ENCODE data around the gene NEDD1. TPM values are rescaled to one million over a fixed set of nuclear protein-coding genes. Genes with fewer than 3 reads are reported as not detected.

NEDD1 gene
- total RNA-seq, 2 donors from 2014 or later = 8.8 to 11.9 TPM

- H3K36me3 ChIP-seq = no peaks in the 10 kb centered on the region
- no peak for DNase-seq (ENCODE audit: low spot score)
- H3K4me3 ChIP-seq = no peak overlapping the region
- no peaks in the 10 kb centered on the region for H3K4me1 ChIP-seq
- TF ChIP-seq, protein P1, sequence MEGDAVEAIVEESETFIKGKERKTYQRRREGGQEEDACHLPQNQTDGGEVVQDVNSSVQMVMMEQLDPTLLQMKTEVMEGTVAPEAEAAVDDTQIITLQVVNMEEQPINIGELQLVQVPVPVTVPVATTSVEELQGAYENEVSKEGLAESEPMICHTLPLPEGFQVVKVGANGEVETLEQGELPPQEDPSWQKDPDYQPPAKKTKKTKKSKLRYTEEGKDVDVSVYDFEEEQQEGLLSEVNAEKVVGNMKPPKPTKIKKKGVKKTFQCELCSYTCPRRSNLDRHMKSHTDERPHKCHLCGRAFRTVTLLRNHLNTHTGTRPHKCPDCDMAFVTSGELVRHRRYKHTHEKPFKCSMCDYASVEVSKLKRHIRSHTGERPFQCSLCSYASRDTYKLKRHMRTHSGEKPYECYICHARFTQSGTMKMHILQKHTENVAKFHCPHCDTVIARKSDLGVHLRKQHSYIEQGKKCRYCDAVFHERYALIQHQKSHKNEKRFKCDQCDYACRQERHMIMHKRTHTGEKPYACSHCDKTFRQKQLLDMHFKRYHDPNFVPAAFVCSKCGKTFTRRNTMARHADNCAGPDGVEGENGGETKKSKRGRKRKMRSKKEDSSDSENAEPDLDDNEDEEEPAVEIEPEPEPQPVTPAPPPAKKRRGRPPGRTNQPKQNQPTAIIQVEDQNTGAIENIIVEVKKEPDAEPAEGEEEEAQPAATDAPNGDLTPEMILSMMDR (IDR thresholded peaks at IDR 0.05) = no peak
- H3K9me3 ChIP-seq = no peaks in the 10 kb centered on the region
- no peak overlapping the region for H3K27ac ChIP-seq
- no peaks in the 10 kb centered on the region for H3K27me3 ChIP-seq
These were observed 40.1 kb upstream of the NEDD1 start for GRCh38 chr12:96866801-96867590.

DNA sequence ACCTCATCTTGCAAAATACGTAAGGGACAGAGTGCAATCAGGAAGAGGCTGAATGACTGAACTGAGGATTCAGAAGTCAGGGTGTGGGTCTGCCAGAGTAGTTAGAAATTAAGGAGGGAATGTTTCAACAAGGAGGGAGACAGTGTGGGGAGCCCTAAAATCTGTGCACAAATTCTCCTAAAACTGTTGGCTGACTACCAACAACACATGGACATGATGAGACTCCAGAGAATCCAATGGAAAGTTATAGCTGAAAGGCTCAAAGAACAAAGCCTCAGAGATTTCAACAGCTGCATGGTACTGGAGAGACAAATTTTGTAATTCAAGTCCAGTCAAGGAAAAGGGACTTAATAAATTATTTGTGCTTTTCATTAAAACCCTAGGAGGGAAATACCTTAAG is 36.1 kb upstream of the NEDD1 start:
- no peak overlapping the region for H3K4me3 ChIP-seq
- no peaks in the 10 kb centered on the region for H3K36me3 ChIP-seq
- DNase-seq (ENCODE audit: low spot score) = no peak
- H3K4me1 ChIP-seq = no peaks in the 10 kb centered on the region
- H3K9me3 ChIP-seq = no peaks in the 10 kb centered on the region
- no peaks in the 10 kb centered on the region for H3K27me3 ChIP-seq
- TF ChIP-seq, protein P1 (IDR thresholded peaks at IDR 0.05) = no peak
- no peak overlapping the region for H3K27ac ChIP-seq

DNA sequence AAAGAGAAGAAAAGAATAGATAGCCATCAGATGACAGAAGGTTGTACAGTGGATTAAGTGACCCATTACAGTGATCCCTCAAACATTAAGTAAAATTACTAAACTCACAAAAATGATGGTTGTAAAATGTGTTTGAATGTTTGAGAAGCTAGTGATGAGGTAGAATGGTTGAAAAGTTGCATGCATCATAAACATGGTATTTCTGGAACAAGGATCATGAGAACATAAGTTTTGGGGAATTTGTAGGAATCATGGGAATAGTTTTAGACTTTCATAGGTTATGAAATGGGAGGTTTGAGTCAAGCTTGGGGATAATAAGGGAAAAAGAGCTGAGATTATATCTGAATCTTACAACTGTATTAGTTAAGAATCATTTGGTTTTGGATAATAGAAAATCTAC is 34.1 kb upstream of the NEDD1 start:
- Histone ChIP-seq H3K27ac (no peak overlapping the region), H3K27me3 (no peaks in the 10 kb centered on the region), H3K36me3 (no peaks in the 10 kb centered on the region), H3K4me3 (no peak overlapping the region), H3K4me1 (no peaks in the 10 kb centered on the region), H3K9me3 (no peaks in the 10 kb centered on the region)
- TF ChIP-seq, protein P1 (IDR thresholded peaks at IDR 0.05) = no peak
- no peak for DNase-seq (ENCODE audit: low spot score)

GRCh38 chr12:96874211-96874610 is 32.8 kb upstream of the NEDD1 start:
- no peaks in the 10 kb centered on the region for H3K27me3 ChIP-seq
- H3K4me1 ChIP-seq = no peaks in the 10 kb centered on the region
- H3K36me3 ChIP-seq = no peaks in the 10 kb centered on the region
- H3K4me3 ChIP-seq = no peak overlapping the region
- H3K9me3 ChIP-seq = no peaks in the 10 kb centered on the region
- no peak for DNase-seq (ENCODE audit: low spot score)
- TF ChIP-seq, protein P1 (IDR thresholded peaks at IDR 0.05) = no peak
- no peak overlapping the region for H3K27ac ChIP-seq

DNA sequence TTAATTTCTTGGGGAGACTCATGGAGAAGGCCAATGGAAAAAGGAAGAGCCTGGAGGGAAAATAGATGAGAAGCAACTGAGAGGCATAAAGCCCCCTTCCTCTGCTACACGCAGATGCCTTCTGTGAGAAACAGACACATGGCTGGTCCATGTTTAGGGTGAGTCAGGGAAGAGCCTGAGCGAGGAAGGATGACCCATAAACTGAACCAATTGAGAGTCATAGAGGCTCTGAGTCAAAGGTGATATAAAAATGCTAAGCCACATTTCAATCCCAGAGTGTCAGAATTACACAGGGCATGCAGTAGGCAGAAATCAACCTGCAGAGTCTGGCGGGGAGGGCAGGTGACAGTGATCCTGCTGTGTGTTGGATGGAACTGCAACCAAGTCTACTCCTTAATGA is 30.1 kb upstream of the NEDD1 start:
- TF ChIP-seq, protein P1 (IDR thresholded peaks at IDR 0.05) = no peak
- Histone ChIP-seq H3K36me3 (no peaks in the 10 kb centered on the region), H3K27me3 (no peaks in the 10 kb centered on the region), H3K27ac (no peak overlapping the region), H3K4me1 (no peaks in the 10 kb centered on the region), H3K4me3 (no peak overlapping the region), H3K9me3 (no peaks in the 10 kb centered on the region)
- no peak for DNase-seq (ENCODE audit: low spot score)

GRCh38 chr12:96878704-96879103 is 28.4 kb upstream of the NEDD1 start:
- Histone ChIP-seq H3K4me3 (no peak overlapping the region), H3K27ac (no peak overlapping the region), H3K9me3 (no peaks in the 10 kb centered on the region), H3K27me3 (no peaks in the 10 kb centered on the region), H3K4me1 (no peaks in the 10 kb centered on the region), H3K36me3 (no peaks in the 10 kb centered on the region)
- TF ChIP-seq, protein P1 (IDR thresholded peaks at IDR 0.05) = no peak
- DNase-seq (ENCODE audit: low spot score) = no peak
